ENCODE measurements around the gene TSNAXIP1.

The TSNAXIP1 gene, protein sequence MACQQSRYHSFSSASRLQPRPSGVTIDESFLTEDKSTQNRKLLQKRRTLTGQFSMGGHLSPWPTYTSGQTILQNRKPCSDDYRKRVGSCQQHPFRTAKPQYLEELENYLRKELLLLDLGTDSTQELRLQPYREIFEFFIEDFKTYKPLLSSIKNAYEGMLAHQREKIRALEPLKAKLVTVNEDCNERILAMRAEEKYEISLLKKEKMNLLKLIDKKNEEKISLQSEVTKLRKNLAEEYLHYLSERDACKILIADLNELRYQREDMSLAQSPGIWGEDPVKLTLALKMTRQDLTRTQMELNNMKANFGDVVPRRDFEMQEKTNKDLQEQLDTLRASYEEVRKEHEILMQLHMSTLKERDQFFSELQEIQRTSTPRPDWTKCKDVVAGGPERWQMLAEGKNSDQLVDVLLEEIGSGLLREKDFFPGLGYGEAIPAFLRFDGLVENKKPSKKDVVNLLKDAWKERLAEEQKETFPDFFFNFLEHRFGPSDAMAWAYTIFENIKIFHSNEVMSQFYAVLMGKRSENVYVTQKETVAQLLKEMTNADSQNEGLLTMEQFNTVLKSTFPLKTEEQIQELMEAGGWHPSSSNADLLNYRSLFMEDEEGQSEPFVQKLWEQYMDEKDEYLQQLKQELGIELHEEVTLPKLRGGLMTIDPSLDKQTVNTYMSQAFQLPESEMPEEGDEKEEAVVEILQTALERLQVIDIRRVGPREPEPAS

DNA sequence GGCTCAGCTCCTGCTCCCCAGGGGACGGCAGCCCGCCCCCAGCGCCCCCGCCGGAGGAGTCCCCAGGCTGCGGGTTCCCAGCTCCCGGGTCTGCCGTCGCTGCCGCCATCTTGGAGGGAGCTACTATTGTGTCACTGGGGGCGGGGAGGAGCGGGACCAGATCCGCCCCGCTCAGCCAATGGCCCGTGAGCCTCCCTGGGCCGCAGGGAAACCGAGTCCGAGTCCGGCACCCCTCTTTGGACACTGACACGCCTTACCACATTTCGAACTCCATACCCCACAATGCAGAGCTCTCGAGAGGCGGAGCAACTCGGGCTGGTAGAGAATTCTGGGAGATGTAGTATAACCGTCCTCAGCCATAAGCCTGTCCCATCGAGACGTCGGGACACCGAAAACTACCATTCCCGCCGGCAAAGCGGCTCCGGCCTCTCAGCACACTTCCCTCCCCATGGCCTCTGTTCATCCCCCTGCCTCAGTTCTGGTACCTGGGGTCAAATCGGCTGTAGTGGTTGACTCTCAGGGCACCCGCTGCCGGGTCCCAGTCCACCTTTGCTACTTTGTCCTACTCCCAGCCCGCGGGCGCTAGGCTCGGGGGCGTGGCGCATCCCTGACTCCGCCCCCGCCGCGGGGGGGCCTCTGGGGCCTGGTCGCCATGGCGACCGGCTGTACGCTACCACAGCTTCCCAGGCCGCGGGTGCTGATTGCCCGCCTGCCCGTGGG lies at the start of gene TSNAXIP1, which contains the start of gene RANBP10:
TSS of gene TSNAXIP1 (plus strand) at position 462 of the 720 bp plus-strand sequence. CDS start 261 bp downstream, outside the sequence.
TSS of gene RANBP10 (minus strand) at position 133 of the 720 bp plus-strand sequence. CDS start at position 109, 24 bp downstream.
- peak; percentile 99 for DNase-seq

DNA sequence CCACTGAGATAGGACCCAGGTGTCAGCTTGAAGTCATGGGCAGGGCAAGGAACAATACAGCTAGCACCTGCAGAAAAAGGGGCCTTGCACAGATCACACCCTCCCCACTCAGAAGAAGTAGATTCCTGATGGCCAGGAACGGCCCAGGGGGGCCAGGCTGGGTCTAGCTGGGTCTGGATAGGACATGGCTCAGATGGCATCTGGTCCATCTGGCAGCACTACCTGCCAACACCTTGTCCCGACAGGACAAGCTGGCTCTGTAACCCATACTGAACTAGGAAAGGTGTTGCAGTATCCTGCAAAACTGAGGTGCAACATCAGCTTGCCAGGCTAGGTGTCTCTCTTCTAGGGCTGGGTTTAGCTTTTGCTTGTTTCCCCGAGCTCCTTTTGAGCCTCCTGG lies 48.7 kb upstream of the TSNAXIP1 start:
- no peak for DNase-seq

DNA sequence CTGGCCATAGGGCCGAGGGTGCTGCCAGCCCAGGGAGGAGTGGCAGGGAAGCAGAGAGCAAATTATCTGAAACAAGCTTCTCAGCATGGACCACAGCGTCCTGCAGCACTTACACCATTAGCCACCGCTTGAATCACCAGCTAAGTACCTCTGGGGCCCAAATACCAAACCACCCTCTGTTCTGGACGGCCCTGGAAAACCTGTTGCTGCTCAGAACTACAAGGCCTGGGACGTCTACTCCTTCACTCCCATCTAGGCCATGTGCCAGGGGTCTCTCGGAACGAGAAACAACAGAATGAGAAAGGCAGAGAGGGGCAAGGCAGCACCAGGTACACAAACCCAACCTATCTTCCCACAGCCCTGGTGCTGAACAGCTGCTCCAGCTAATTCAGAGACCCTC lies 47.7 kb upstream of the TSNAXIP1 start:
- DNase-seq, result no peak

DNA sequence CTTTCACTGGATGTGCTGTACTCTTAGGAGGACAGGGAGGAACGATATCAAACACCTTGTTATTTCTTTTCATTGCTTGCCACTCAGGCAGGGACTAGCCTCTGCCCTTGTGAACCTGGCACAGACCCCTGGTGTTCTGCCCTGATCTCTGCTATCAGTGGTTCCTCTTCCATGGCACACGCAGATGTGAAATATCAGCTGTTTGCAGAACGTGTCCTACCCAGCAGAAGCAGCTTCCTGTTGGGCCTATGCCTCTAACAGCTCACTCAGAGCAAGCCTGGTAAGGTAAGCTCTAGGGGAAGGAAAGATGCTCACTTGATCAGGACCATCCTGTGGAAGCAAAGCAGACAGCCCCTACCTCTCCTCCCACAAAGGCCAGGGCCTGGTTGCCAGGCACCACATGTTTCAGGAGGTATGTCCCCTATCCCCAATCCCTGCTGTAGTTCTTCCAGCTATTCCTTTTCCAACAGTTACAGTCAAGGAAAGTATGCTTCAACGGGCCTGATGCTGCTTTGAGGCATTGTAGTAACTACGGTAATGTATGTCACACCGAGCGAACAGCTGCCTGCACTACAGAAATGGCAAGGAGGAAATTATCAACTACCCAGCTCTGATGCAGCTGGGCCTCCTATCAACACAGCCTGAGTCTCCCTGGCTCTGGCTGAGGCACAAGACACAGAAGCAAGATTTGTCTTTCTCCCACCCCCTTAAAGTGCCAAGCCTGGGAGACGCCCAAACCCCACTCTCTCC lies 46.3 kb upstream of the TSNAXIP1 start:
- no peak for DNase-seq

DNA sequence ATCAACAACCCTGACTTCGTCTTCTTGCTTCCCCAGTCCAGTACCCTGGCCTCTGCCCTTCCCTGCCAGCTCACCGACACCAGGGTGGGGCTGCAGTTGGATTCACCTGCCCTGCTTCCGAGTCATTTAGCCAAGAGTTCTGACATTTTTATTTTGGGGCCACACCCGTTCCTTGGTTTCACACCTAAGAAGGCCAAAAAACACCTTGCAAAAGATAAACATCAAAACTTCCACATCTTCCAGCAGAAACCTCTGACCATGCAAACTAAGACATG lies 45.8 kb upstream of the TSNAXIP1 start:
- DNase-seq, result no peak

DNA sequence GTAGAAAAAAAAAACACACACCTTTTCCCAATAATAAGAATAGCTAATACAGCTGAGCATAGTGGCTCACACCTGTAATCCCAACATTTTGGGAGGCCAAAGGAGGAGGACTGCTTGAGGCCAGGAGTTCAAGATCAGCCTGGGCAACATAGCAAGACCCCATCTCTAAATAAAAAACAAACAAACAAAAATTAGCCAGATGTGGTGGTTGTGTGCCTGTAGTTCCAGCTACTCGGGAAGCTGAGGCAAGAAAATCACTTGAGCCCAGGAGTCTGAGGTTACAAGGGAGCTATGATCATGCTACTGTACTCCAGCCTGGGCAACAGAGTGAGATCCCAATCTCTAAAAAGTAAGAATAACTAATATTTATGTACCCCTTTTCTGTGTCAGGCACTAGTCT lies 44.8 kb upstream of the TSNAXIP1 start:
- DNase-seq, result no peak

DNA sequence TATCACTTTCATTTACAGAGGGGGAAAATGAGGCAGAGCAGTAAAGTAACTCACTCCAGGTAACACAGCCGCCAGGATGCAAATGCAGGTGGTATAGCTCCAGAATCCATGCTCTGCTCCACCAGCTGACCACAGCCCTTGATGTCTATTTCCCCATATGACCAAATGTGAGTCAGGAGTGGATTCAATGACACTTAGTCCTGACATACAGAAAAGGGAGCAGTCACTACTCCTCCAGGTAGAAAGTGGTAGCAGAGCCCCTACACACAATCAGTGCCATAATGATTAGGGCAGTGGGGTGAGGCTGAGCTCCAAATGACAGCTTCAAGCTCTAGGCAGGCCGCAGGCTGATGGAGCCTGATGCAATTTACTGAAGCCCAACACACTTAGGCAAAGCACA lies 44.3 kb upstream of the TSNAXIP1 start:
- no peak for DNase-seq

DNA sequence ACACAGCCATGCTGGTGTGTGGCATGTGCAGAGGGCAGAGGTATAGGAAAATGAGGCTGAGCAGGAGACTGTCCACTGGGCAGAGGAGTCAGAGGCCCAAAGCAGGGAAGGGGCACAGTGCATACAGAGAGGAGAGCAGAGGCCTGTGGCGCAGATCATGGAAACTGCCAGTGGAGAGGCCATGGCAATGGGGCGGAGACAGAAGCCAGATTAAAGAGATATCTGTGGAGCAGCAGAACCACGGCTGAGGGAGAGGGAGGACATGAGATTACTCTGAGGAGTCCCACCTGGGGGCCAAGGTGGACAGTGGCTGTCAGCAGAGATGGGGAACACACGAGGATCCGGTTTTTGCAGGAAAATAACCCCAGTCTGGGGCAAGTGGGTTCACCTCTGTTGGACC lies 43.6 kb upstream of the TSNAXIP1 start:
- no peak for DNase-seq

DNA sequence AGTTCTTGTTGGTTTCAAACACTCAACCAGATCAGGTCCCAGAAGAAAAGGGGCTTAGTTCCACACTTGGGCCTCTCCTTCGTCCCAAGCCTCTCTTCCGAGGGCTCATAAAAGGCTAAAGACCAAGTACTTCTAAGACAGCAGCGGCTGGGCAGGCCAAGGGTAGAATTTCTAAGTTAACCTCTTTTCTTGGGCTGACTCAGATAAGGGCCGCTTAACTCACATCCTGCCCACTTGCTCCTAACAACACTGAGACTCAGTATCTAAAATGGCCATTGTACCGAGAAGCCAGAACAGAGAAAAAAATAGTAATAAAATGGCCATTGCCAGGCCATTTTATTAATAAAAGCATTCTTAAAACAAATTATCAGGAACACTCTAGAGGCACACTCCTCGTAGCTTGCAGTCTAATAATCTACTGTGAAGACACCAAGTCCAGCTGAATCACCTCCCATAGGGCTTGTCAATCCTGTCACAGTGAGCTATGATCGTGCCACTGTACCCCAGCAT lies 42.5 kb upstream of the TSNAXIP1 start:
- no peak for DNase-seq

DNA sequence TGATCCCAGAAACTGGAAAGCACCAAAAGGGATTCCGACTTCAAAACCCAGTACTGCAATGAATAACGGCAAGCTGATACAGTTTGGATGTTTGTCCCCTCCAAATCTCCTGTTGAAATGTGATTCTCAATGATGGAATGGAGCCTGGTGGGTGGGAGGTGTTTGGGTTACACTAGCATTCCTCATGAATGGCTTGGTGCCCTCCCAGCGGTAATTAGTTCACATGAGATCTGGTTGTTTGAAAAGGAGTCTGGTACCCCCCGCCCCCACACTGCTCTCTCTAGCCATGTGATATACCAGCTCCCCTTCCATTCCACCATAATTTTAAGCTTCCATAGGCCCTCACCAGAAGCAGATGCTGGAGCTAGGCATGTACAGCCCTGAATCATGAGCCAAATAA lies 40.4 kb upstream of the TSNAXIP1 start:
- no peak for DNase-seq

DNA sequence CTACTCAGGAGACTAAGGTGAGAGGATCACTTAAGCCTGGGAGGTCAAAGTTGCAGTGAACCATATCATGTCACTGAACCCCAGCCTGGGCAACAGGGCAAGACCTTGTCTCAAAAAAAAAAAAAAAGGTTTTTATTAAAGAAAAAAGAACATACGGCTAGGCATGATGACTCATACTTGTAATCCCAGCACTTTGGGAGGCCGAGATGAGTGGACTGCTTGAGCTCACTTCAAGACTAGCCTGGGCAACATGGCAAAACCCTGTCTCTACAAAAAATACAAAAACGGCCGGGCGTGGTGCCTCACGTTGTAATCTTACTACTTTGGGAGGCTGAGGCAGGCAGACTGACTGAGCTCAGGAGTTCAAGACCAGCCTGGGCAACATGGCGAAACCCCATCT lies 38.7 kb upstream of the TSNAXIP1 start:
- peak; percentile 54 for DNase-seq

DNA sequence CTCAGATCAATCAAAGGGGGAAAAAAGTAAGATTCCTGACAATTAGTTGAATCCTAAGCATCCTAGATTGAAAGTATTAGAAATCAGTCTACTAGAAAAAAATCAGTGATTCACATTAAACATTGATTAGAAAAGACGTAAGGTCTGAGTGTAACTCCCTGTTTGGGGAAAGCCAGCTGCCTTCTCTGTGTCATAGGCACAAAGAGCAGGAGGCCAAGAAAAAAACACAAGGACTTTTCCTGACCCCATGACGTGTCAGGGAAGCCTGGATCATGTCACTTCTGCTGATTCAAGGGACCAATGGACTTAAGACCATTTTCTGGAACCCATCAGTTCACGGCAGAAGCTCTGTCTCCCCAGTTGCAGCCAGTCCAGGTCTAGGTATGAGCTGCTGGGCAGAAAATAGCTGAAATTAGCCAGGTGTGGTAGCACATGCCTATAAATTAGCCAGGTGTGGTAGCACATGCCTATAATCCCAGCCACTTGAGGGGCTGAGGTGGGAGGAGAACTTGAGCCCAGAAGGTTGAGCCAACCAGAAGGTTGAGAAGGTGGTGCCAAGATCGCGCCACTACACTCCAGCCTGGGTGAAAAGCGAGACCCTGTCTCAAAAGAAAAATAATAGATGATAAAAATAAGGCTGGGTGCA lies 36.2 kb upstream of the TSNAXIP1 start:
- no peak for DNase-seq

DNA sequence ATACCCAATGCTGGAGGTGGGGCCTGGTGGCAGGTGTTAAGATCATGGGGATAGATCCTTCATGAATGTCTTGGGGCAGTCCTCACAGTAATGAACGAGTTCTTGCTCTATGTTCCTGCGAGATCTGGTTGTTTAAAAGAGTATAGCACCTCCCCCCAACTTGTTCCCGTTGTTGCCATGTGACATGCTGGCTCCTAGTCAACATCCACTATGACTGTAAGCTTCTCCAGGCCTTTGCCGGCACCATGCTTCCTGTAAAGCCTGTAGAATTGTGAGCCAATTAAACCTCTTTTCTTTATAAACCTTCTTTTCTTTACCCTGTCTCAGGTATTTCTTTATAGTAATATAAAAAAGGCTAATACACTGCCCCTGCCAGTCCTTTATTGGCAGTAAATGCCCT lies 33.6 kb upstream of the TSNAXIP1 start:
- no peak for DNase-seq

DNA sequence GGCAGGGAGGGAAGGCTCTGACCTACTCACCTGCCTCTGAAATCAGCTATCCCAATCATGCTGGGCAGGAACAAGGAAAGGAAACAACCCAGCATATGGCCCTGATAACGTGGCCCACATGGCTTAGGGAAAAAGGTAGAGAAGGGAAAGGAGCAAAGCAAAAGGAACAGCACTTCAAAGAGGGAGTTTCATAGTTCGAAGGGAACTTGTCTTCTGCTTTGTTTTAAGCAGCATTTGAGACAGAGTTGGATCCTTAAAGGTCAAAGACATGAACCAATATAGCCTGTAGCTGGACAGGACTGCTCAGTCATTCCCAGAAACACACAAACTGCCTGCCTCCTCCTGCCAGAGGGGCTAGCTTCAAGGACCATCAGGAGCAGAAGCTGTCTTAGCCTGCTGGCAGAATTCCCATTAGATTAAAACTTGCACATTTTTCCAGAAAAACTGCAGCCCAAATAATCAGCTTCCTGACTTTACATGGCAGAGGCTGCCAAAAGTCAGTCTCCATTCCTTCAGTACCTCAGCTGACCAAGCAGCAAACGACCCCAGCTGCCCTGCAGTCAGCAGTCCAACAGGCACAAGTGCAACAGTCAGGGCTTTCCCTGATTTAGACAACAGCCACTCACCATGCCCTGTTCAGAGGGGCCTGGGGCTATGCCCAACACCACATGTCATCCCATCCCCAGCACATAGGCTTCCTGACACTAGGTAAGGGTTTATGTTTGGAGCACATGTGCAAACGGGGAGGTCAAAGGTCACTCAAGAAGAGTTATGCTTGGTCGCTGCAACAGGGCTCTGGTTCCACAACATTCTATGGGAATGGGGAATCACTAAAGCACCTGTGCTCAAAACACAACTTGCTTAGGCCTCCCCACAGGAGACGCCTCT lies 32.9 kb upstream of the TSNAXIP1 start:
- no peak for DNase-seq

DNA sequence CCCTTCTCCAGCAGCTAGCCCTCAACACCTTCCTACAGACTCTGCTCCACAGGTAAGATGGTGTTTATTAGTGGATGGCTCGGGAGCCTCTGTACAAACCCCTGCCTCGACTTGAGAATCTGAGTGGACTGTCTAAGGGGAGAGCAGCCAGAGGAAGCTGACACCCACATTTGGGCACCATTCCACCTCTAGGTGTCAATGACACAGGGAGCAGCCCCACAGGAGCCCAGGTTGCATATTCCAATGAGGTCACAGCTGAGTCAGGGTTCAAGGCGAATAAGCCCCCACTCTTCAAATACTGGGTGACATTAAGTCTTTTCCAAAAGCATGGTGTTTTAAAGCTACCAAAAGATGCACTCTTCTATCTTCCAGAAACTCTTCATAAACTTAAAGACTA lies 32.2 kb upstream of the TSNAXIP1 start:
- no peak for DNase-seq

DNA sequence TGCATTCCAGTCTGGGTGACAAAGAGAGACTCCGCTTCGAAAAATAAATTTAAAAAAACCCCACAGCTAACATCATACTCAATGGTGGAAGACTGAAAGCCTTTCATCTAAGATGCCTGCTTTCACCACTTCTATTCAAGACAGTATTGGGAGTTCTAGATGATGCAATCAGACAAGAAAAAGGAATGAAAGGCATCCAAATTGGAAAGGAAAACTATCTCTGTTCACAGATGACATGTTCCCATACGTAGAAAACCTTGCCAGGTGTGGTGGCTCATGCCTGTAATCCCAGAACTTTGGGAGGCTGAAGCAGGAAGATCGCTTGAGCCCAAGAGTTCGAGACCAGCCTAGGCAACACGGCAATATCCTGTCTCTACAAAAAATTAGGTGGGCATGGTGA lies 31.4 kb upstream of the TSNAXIP1 start:
- peak; percentile 20 for DNase-seq

DNA sequence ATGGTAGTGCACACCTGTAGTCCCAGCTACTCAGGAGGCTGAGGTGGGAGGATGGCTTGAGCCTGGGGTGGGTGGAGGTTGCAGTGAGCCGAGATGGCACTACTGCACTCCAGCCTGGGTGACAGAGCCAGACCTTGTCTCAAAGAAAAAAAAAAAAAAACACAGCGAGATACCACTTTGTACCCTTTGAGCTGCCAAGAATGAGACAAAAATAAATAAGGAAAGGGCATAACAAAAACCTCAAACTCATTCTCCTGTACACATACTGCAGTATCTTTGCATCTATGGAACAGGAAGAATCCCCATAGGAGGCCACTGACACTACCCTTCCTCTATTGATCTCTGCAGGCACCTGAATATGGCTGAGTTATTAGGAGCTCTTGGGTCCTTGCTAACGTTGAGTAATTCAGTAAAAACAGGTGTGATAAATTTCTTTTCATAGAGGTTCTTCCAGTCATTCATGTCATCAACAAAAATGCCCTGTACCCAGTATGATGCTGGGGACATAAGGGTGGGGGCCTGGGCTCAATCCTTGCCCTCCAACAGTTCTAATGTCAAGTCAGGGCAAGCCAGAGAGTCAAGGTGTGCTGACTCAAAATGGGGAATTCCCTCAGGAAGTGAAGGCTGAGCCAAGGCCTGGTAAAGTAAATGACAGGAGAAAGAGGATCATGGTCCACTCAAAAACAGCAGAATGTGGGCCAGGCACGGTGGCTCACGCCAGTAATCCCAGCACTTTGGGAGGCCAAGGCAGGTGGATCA lies 27.3 kb upstream of the TSNAXIP1 start:
- no peak for DNase-seq

DNA sequence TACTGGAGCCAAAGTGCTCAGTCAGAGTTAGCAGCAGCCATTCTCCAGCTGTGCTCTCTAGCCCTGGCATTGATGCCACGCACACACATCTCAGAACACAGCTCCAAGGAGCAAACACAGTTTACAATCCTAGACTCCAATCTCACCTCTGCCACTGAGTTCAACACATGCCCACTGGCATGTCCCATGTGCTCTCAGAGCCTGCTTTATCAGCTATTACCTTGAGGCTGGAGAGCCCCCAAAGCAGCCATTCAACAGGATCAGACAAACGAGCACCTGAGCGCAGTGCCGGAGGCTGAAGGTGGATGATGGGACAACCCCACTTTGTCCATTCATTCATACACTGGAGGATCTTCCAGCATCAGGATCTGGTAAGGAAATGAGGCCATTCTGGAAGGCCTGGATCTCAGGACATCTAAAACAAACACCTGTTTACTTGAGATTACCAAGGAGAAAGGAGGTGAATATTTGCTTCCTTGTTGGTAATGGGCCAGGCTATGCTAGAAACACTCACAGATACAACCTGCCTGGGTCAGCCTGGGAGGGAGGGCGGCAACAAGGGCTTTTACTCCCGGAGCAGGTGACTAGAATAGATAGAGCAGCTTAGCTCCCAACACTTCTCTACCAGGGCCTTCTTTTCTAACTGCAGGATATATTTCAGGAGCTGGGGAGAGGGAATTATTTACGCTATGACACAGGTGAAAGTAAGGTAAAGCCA lies 25.7 kb upstream of the TSNAXIP1 start:
- no peak for DNase-seq

DNA sequence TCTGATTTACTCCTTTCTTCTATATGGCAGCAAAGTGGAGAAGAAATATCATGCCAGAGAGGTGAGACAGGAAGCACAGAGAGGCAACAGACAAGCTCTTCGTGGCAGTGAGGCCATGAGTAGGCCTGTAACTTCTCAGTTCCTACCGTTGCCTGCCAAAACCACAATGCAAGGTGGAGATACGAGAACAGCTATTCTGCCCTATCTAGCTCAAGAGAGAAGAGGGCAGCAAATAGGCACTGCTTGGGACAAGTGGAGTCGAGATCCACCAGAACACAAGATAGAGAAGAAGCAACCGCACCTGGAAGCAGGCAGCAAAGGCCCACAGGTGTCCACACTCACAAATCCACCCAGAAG lies 25.1 kb upstream of the TSNAXIP1 start:
- no peak for DNase-seq

Measured in fibroblast of skin of right biceps (primary cell).